ENCODE data around the gene SERPINI1.

GRCh38 chr3:167858865-167859264 lies 123.3 kb downstream of the SERPINI1 start:
- no peak for TF ChIP-seq ZNF124 (CRISPR knock-in tag; IDR thresholded peaks at IDR 0.05)
- no peak for TF ChIP-seq MBD1 (CRISPR knock-in tag; IDR thresholded peaks at IDR 0.05)
- TF ChIP-seq, protein P1, sequence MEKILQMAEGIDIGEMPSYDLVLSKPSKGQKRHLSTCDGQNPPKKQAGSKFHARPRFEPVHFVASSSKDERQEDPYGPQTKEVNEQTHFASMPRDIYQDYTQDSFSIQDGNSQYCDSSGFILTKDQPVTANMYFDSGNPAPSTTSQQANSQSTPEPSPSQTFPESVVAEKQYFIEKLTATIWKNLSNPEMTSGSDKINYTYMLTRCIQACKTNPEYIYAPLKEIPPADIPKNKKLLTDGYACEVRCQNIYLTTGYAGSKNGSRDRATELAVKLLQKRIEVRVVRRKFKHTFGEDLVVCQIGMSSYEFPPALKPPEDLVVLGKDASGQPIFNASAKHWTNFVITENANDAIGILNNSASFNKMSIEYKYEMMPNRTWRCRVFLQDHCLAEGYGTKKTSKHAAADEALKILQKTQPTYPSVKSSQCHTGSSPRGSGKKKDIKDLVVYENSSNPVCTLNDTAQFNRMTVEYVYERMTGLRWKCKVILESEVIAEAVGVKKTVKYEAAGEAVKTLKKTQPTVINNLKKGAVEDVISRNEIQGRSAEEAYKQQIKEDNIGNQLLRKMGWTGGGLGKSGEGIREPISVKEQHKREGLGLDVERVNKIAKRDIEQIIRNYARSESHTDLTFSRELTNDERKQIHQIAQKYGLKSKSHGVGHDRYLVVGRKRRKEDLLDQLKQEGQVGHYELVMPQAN (IDR thresholded peaks at IDR 0.05; ENCODE audit: borderline replicate concordance) = no peak
- no peak for TF ChIP-seq NCOA1 (IDR thresholded peaks at IDR 0.05; ENCODE audit: low read depth)
- TF ChIP-seq ZNF24 (IDR thresholded peaks at IDR 0.05) = no peak
- TF ChIP-seq SRSF9 (IDR thresholded peaks at IDR 0.05; ENCODE audit: borderline replicate concordance, low read depth, low read length) = no peak
- no peak for TF ChIP-seq CTCF (IDR thresholded peaks at IDR 0.05 in 2 of 3, conservative IDR thresholded peaks at IDR 0.05 in 1 of 3; ENCODE audit: insufficient read depth in 2 of 3, low read depth in 1 of 3, low read length in 3 of 3)

Data from K562 (cell line).